ENCODE results near the gene LRRC53. TPM values are rescaled to one million over a fixed set of nuclear protein-coding genes. Genes with fewer than 3 reads are reported as not detected.

The LRRC53 gene
- total and polyA plus RNA-seq, 5 donors from 2014 or later, result not detected

- Histone ChIP-seq H3K4me1 (ENCODE audit: control insufficient read depth, insufficient read depth, low read length, poor library complexity, severe bottlenecking) (no peaks in the 10 kb centered on the region), H3K27me3 (ENCODE audit: control insufficient read depth, insufficient read depth, low read length) (no peaks in the 10 kb centered on the region), H3K36me3 (ENCODE audit: control insufficient read depth, insufficient read depth, low read length) (no peaks in the 10 kb centered on the region), H3K9me3 (ENCODE audit: control insufficient read depth in 2 of 2, low read length in 2 of 2) (no peaks in the 10 kb centered on the region), H3K4me3 (ENCODE audit: low read depth, low read length) (no peak overlapping the region), H3K27ac (ENCODE audit: insufficient read depth, low read length, poor library complexity, severe bottlenecking) (no peak overlapping the region)
- DNase-seq (no peak), ATAC-seq (ENCODE audit: low read depth in 2 of 2) (no peak)
- H3K36me3 Mint-ChIP-seq, result no peaks in the 10 kb centered on the region
- no peaks in the 10 kb centered on the region for H3K27me3 Mint-ChIP-seq
- peaks cover 0 to 1% (median 0%) of the 10 kb centered on the region in 7 donors for H3K9me3 Mint-ChIP-seq
- no peaks in the 10 kb centered on the region for H3K4me1 Mint-ChIP-seq
- H3K4me3 Mint-ChIP-seq, result no peak overlapping the region
- H3K27ac Mint-ChIP-seq, result no peak overlapping the region
These were observed 6.3 kb downstream of the LRRC53 start for GRCh38 chr1:74505928-74506710.

- H3K4me3 ChIP-seq (ENCODE audit: low read depth, low read length), result no peak overlapping the region
- H3K4me3 Mint-ChIP-seq, result no peak overlapping the region
- peaks cover 0 to 1% (median 0%) of the 10 kb centered on the region in 7 donors for H3K9me3 Mint-ChIP-seq
- no peaks in the 10 kb centered on the region for H3K36me3 Mint-ChIP-seq
- H3K4me1 ChIP-seq (ENCODE audit: control insufficient read depth, insufficient read depth, low read length, poor library complexity, severe bottlenecking), result no peaks in the 10 kb centered on the region
- DNase-seq (no peak), ATAC-seq (ENCODE audit: low read depth in 2 of 2) (no peak)
- H3K9me3 ChIP-seq (ENCODE audit: control insufficient read depth in 2 of 2, low read length in 2 of 2), result no peaks in the 10 kb centered on the region
- peak overlapping the region in 1 of 3 donors; percentile 34 for H3K27ac Mint-ChIP-seq
- no peak overlapping the region for H3K27ac ChIP-seq (ENCODE audit: insufficient read depth, low read length, poor library complexity, severe bottlenecking)
- no peaks in the 10 kb centered on the region for H3K36me3 ChIP-seq (ENCODE audit: control insufficient read depth, insufficient read depth, low read length)
- H3K27me3 ChIP-seq (ENCODE audit: control insufficient read depth, insufficient read depth, low read length), result no peaks in the 10 kb centered on the region
- no peaks in the 10 kb centered on the region for H3K4me1 Mint-ChIP-seq
- no peaks in the 10 kb centered on the region for H3K27me3 Mint-ChIP-seq
These were observed 7.4 kb downstream of the LRRC53 start for GRCh38 chr1:74504933-74505512.

- no peak overlapping the region for H3K27ac ChIP-seq (ENCODE audit: insufficient read depth, low read length, poor library complexity, severe bottlenecking)
- H3K27ac Mint-ChIP-seq, result no peak overlapping the region
- H3K27me3 Mint-ChIP-seq, result no peaks in the 10 kb centered on the region
- H3K9me3 ChIP-seq (ENCODE audit: control insufficient read depth in 2 of 2, low read length in 2 of 2), result no peaks in the 10 kb centered on the region
- H3K4me1 Mint-ChIP-seq, result no peaks in the 10 kb centered on the region
- no peak overlapping the region for H3K4me3 Mint-ChIP-seq
- no peaks in the 10 kb centered on the region for H3K36me3 Mint-ChIP-seq
- peaks cover 0 to 1% (median 0%) of the 10 kb centered on the region in 7 donors for H3K9me3 Mint-ChIP-seq
- ATAC-seq (ENCODE audit: low read depth in 2 of 2) (no peak), DNase-seq (peak in 2 of 3 donors; percentile 9 to 44)
- no peaks in the 10 kb centered on the region for H3K4me1 ChIP-seq (ENCODE audit: control insufficient read depth, insufficient read depth, low read length, poor library complexity, severe bottlenecking)
- no peaks in the 10 kb centered on the region for H3K27me3 ChIP-seq (ENCODE audit: control insufficient read depth, insufficient read depth, low read length)
- no peak overlapping the region for H3K4me3 ChIP-seq (ENCODE audit: low read depth, low read length)
- H3K36me3 ChIP-seq (ENCODE audit: control insufficient read depth, insufficient read depth, low read length), result no peaks in the 10 kb centered on the region
These were observed 8.1 kb downstream of the LRRC53 start for GRCh38 chr1:74504125-74504932.

- no peak overlapping the region for H3K27ac ChIP-seq (ENCODE audit: insufficient read depth, low read length, poor library complexity, severe bottlenecking)
- Mint-ChIP-seq H3K36me3 (no peaks in the 10 kb centered on the region), H3K4me1 (no peaks in the 10 kb centered on the region), H3K9me3 (peaks cover 0 to 3% (median 0%) of the 10 kb centered on the region in 7 donors), H3K4me3 (no peak overlapping the region), H3K27me3 (no peaks in the 10 kb centered on the region), H3K27ac (peak overlapping the region in 1 of 3 donors; percentile 39)
- no peaks in the 10 kb centered on the region for H3K4me1 ChIP-seq (ENCODE audit: control insufficient read depth, insufficient read depth, low read length, poor library complexity, severe bottlenecking)
- H3K27me3 ChIP-seq (ENCODE audit: control insufficient read depth, insufficient read depth, low read length), result no peaks in the 10 kb centered on the region
- DNase-seq (no peak), ATAC-seq (ENCODE audit: low read depth in 2 of 2) (no peak)
- no peaks in the 10 kb centered on the region for H3K9me3 ChIP-seq (ENCODE audit: control insufficient read depth in 2 of 2, low read length in 2 of 2)
- no peaks in the 10 kb centered on the region for H3K36me3 ChIP-seq (ENCODE audit: control insufficient read depth, insufficient read depth, low read length)
- H3K4me3 ChIP-seq (ENCODE audit: low read depth, low read length), result no peak overlapping the region
These were observed 9.6 kb downstream of the LRRC53 start for GRCh38 chr1:74502858-74503257.

GRCh38 chr1:74502432-74502831, 10.0 kb downstream of the LRRC53 start:
- H3K27ac ChIP-seq (ENCODE audit: insufficient read depth, low read length, poor library complexity, severe bottlenecking), result no peak overlapping the region
- no peaks in the 10 kb centered on the region for H3K27me3 ChIP-seq (ENCODE audit: control insufficient read depth, insufficient read depth, low read length)
- Mint-ChIP-seq H3K27me3 (no peaks in the 10 kb centered on the region), H3K4me3 (no peak overlapping the region), H3K4me1 (no peaks in the 10 kb centered on the region), H3K9me3 (peaks cover 0 to 4% (median 0%) of the 10 kb centered on the region in 7 donors), H3K36me3 (no peaks in the 10 kb centered on the region), H3K27ac (no peak overlapping the region)
- no peaks in the 10 kb centered on the region for H3K36me3 ChIP-seq (ENCODE audit: control insufficient read depth, insufficient read depth, low read length)
- peak in 1 of 3 donors; percentile 6 for DNase-seq
- no peak for ATAC-seq (ENCODE audit: low read depth in 2 of 2)
- H3K4me3 ChIP-seq (ENCODE audit: low read depth, low read length), result no peak overlapping the region
- no peaks in the 10 kb centered on the region for H3K4me1 ChIP-seq (ENCODE audit: control insufficient read depth, insufficient read depth, low read length, poor library complexity, severe bottlenecking)
- no peaks in the 10 kb centered on the region for H3K9me3 ChIP-seq (ENCODE audit: control insufficient read depth in 2 of 2, low read length in 2 of 2)

- DNase-seq (no peak), ATAC-seq (ENCODE audit: low read depth in 2 of 2) (no peak)
- no peaks in the 10 kb centered on the region for H3K4me1 Mint-ChIP-seq
- H3K27ac ChIP-seq (ENCODE audit: insufficient read depth, low read length, poor library complexity, severe bottlenecking), result no peak overlapping the region
- H3K27me3 Mint-ChIP-seq, result no peaks in the 10 kb centered on the region
- no peaks in the 10 kb centered on the region for H3K27me3 ChIP-seq (ENCODE audit: control insufficient read depth, insufficient read depth, low read length)
- no peaks in the 10 kb centered on the region for H3K4me1 ChIP-seq (ENCODE audit: control insufficient read depth, insufficient read depth, low read length, poor library complexity, severe bottlenecking)
- no peaks in the 10 kb centered on the region for H3K36me3 Mint-ChIP-seq
- no peaks in the 10 kb centered on the region for H3K36me3 ChIP-seq (ENCODE audit: control insufficient read depth, insufficient read depth, low read length)
- no peak overlapping the region for H3K4me3 Mint-ChIP-seq
- H3K9me3 ChIP-seq (ENCODE audit: control insufficient read depth in 2 of 2, low read length in 2 of 2), result no peaks in the 10 kb centered on the region
- peaks cover 0 to 4% (median 0%) of the 10 kb centered on the region in 7 donors for H3K9me3 Mint-ChIP-seq
- H3K27ac Mint-ChIP-seq, result no peak overlapping the region
- no peak overlapping the region for H3K4me3 ChIP-seq (ENCODE audit: low read depth, low read length)
These were observed 13.5 kb downstream of the LRRC53 start for GRCh38 chr1:74498901-74499300.

GRCh38 chr1:74496669-74497068, 15.7 kb downstream of the LRRC53 start:
- no peaks in the 10 kb centered on the region for H3K36me3 Mint-ChIP-seq
- Histone ChIP-seq H3K27ac (ENCODE audit: insufficient read depth, low read length, poor library complexity, severe bottlenecking) (no peak overlapping the region), H3K36me3 (ENCODE audit: control insufficient read depth, insufficient read depth, low read length) (no peaks in the 10 kb centered on the region), H3K9me3 (ENCODE audit: control insufficient read depth in 2 of 2, low read length in 2 of 2) (no peaks in the 10 kb centered on the region), H3K4me1 (ENCODE audit: control insufficient read depth, insufficient read depth, low read length, poor library complexity, severe bottlenecking) (no peaks in the 10 kb centered on the region), H3K27me3 (ENCODE audit: control insufficient read depth, insufficient read depth, low read length) (no peaks in the 10 kb centered on the region), H3K4me3 (ENCODE audit: low read depth, low read length) (no peak overlapping the region)
- no peaks in the 10 kb centered on the region for H3K27me3 Mint-ChIP-seq
- H3K4me1 Mint-ChIP-seq, result no peaks in the 10 kb centered on the region
- no peak for ATAC-seq (ENCODE audit: low read depth in 2 of 2)
- H3K9me3 Mint-ChIP-seq, result peaks cover 0 to 4% (median 0%) of the 10 kb centered on the region in 7 donors
- H3K27ac Mint-ChIP-seq, result no peak overlapping the region
- DNase-seq, result no peak
- no peak overlapping the region for H3K4me3 Mint-ChIP-seq

Measured in CD4-positive, CD25-positive, alpha-beta regulatory T cell (primary cell).